IPS-18a (cell line): ENCODE measurements around the gene FNBP1L.

ENCODE experiments used
- H3K27ac ChIP-seq: one replicate; pipeline ENCODE4 v1.5.1; 2013; ENCODE audit warnings: low read length
- H3K27me3 ChIP-seq: one replicate; pipeline ENCODE4 v1.6.1; 2013; ENCODE audit warnings: mild to moderate bottlenecking, low read length; ENCODE audit not compliant: control insufficient read depth, insufficient read depth
- H3K36me3 ChIP-seq: one replicate; pipeline ENCODE4 v1.6.1; 2013; ENCODE audit warnings: low read depth, low read length; ENCODE audit not compliant: control insufficient read depth
- H3K4me1 ChIP-seq: one replicate; pipeline ENCODE4 v1.6.1; 2013; ENCODE audit warnings: low read depth, low read length; ENCODE audit not compliant: control insufficient read depth
- H3K4me3 ChIP-seq: one replicate; pipeline ENCODE4 v1.5.1; 2013; ENCODE audit warnings: low read length
- H3K9ac ChIP-seq: one replicate; pipeline ENCODE4 v1.6.1; 2013; ENCODE audit warnings: mild to moderate bottlenecking, low read length, moderate library complexity
- H3K9me3 ChIP-seq: one replicate; pipeline ENCODE4 v1.6.1; 2013; ENCODE audit warnings: low read depth, low read length; ENCODE audit not compliant: control insufficient read depth

The FNBP1L gene

DNA sequence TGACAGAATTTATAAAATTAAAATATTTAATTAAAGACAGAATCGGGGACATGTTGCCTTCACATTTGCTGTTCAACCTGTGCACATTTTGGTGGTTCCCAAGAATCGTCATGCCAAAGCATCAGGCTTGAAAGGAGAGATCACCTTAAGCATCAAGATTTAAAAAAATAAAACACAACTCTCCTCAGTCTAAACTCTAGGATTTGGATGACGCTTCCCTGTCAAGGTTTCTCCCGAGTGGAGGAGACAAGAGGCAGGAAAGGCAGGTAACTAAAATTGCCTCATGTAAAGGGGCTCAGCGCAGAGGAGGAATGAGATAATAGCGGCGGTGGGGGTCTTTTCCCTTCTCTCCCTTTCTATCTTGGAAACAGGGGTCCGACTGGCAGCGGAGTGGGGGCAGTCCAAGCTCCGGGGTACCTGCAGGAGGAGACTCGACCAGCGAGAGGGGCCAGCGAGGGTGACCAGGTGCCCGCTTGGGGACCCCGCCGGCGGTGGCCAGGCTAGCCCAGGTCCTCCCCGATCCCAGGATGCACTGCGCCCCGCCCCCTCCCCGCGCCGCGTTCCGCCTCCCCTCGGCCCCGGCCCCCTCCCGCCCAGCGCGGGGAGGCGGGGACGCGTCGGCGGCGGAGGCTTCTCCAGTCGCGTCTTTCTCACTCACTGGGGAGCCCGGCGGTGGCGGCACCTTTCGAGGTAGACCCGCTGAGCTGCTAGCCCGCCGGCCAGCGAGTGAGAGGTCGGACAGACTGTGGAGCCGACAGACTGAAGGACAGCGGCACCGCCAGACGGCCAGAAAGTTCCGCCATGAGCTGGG, at the start of gene FNBP1L:
TSS of gene FNBP1L (plus strand) at position 638 of the 811 bp plus-strand sequence. CDS start at position 802, 164 bp downstream.
- Histone ChIP-seq H3K27ac (peak within 1 kb of the TSS; percentile 60), H3K9ac (peak within 1 kb of the TSS; percentile 91), H3K4me1 (peaks cover 14% of the 10 kb centered on the region), H3K27me3 (no peaks in the 10 kb centered on the region), H3K4me3 (peak within 1 kb of the TSS; percentile 83), H3K9me3 (no peaks in the 10 kb centered on the region), H3K36me3 (no peaks in the 10 kb centered on the region)

- no peaks in the 10 kb centered on the region for H3K9me3 ChIP-seq
- H3K27ac ChIP-seq, result no peak overlapping the region
Observed at GRCh38 chr1:93399781-93400180, 48.1 kb upstream of the FNBP1L start.

GRCh38 chr1:93408203-93408602, 39.7 kb upstream of the FNBP1L start:
- H3K4me1 ChIP-seq, result peaks cover 24% of the 10 kb centered on the region
- no peak overlapping the region for H3K9ac ChIP-seq
- no peak overlapping the region for H3K4me3 ChIP-seq
- H3K36me3 ChIP-seq, result no peaks in the 10 kb centered on the region
- H3K27me3 ChIP-seq, result no peaks in the 10 kb centered on the region
- H3K9me3 ChIP-seq, result peaks cover 21% of the 10 kb centered on the region
- no peak overlapping the region for H3K27ac ChIP-seq

More at GRCh38 chr1:93399781-93400180, 48.1 kb upstream of the FNBP1L start:
- no peaks in the 10 kb centered on the region for H3K4me1 ChIP-seq
- no peaks in the 10 kb centered on the region for H3K27me3 ChIP-seq
- H3K9ac ChIP-seq, result no peak overlapping the region
- no peaks in the 10 kb centered on the region for H3K36me3 ChIP-seq
- H3K4me3 ChIP-seq, result no peak overlapping the region

- peaks cover 21% of the 10 kb centered on the region for H3K9me3 ChIP-seq
- H3K27ac ChIP-seq, result peak overlapping the region; percentile 26
- no peaks in the 10 kb centered on the region for H3K27me3 ChIP-seq
- H3K9ac ChIP-seq, result peak overlapping the region; percentile 7
- peak overlapping the region; percentile 30 for H3K4me3 ChIP-seq
- peaks cover 28% of the 10 kb centered on the region for H3K4me1 ChIP-seq
- H3K36me3 ChIP-seq, result no peaks in the 10 kb centered on the region
Observed at GRCh38 chr1:93411000-93411399, 36.9 kb upstream of the FNBP1L start.

DNA sequence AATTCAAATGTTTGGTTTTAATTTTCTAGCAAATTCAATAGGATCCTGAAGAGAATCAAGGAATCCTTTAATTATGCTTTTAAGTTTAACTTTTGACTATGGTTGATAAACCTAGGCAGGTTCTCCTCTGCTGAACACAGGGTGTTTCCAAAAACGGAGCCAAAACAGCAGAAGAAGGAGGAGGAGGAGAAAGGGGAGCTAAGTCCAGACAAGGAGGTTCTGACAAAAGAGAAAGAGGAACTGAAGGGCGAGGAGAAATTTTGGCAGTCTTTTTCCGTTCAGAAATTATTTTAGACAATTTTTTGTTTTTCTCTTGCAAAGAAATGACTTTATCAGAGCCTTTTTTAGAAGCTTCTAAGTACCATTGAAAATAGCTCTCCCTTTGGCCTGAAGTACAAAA, 33.2 kb upstream of the FNBP1L start:
- H3K9me3 ChIP-seq, result peaks cover 2% of the 10 kb centered on the region
- H3K27me3 ChIP-seq, result no peaks in the 10 kb centered on the region
- H3K4me1 ChIP-seq, result peaks cover 28% of the 10 kb centered on the region
- no peak overlapping the region for H3K4me3 ChIP-seq
- no peak overlapping the region for H3K9ac ChIP-seq
- no peak overlapping the region for H3K27ac ChIP-seq
- H3K36me3 ChIP-seq, result no peaks in the 10 kb centered on the region

- Histone ChIP-seq H3K27me3 (no peaks in the 10 kb centered on the region), H3K4me1 (peaks cover 28% of the 10 kb centered on the region), H3K27ac (no peak overlapping the region), H3K36me3 (no peaks in the 10 kb centered on the region), H3K9me3 (no peaks in the 10 kb centered on the region), H3K9ac (no peak overlapping the region), H3K4me3 (no peak overlapping the region)
Observed at GRCh38 chr1:93415296-93415695, 32.6 kb upstream of the FNBP1L start.

DNA sequence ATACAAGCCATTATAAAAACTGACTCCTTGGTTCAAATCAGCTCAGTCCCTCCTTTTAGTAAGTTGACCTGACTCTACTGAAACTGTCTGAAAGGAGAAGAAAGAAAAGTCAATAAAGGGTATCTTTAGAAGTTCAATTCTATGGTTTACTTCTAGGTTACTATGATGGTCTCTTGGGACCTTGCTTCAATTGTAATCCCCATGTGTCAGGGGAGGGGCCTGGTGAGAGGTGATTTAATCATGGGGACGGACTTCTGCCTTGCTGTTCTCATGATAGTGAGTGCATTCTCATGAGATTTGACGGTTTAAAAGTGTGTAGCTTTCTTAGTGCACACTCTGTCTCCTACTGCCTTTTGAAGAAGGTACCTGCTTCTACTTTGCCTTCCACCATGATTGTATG, 31.7 kb upstream of the FNBP1L start:
- Histone ChIP-seq H3K36me3 (no peaks in the 10 kb centered on the region), H3K4me3 (no peak overlapping the region), H3K27me3 (no peaks in the 10 kb centered on the region), H3K4me1 (peaks cover 20% of the 10 kb centered on the region), H3K27ac (no peak overlapping the region), H3K9ac (no peak overlapping the region), H3K9me3 (no peaks in the 10 kb centered on the region)

DNA sequence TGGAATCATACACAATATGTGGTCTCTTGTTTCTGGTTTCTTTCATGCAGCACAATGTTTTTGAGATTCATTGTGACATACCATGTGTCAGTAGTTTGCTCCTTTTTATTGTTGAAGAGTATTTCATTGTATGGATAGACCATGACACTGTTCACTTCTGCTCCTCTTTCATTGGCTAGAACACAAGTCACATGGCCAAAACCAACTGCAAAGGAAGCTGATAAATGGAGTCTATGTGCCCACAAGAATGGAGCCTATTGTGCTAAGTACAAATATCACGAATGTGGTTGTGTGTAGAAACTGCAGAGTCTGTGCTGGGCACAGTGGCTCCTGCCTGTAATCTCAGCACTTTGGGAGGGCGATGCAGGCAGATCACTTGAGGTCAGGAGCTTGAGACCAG, 28.6 kb upstream of the FNBP1L start:
- H3K9ac ChIP-seq, result no peak overlapping the region
- no peaks in the 10 kb centered on the region for H3K27me3 ChIP-seq
- H3K4me1 ChIP-seq, result no peaks in the 10 kb centered on the region
- H3K9me3 ChIP-seq, result no peaks in the 10 kb centered on the region
- no peak overlapping the region for H3K4me3 ChIP-seq
- H3K27ac ChIP-seq, result no peak overlapping the region
- H3K36me3 ChIP-seq, result no peaks in the 10 kb centered on the region

- Histone ChIP-seq H3K9ac (no peak overlapping the region), H3K36me3 (no peaks in the 10 kb centered on the region), H3K27me3 (no peaks in the 10 kb centered on the region), H3K27ac (no peak overlapping the region), H3K4me3 (no peak overlapping the region), H3K4me1 (no peaks in the 10 kb centered on the region), H3K9me3 (no peaks in the 10 kb centered on the region)
Observed at GRCh38 chr1:93420400-93420799, 27.5 kb upstream of the FNBP1L start.

DNA sequence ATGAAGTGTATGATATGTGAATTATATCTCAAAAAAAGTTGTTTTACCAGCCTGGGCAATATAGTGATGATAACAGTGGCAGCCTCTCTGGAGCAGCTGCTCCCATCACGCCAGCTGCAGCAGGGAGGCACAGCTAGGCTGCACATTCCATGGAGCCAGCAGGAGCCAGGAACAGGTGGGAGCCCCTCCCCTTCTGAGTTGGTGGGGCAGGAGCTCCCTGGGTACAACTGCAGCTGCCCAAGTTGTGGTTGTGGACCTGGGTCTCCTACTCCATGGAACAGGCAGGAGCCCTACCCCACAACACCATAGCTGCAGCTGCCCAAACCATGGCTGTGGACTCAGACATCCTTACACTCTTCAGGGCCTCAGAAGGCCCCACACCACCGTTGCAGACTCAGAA, 21.7 kb upstream of the FNBP1L start:
- no peak overlapping the region for H3K4me3 ChIP-seq
- no peaks in the 10 kb centered on the region for H3K4me1 ChIP-seq
- no peak overlapping the region for H3K27ac ChIP-seq
- H3K9me3 ChIP-seq, result no peaks in the 10 kb centered on the region
- H3K9ac ChIP-seq, result no peak overlapping the region
- no peaks in the 10 kb centered on the region for H3K27me3 ChIP-seq
- H3K36me3 ChIP-seq, result no peaks in the 10 kb centered on the region

GRCh38 chr1:93427656-93428055, 20.3 kb upstream of the FNBP1L start:
- Histone ChIP-seq H3K4me1 (no peaks in the 10 kb centered on the region), H3K9ac (no peak overlapping the region), H3K9me3 (no peaks in the 10 kb centered on the region), H3K4me3 (no peak overlapping the region), H3K27me3 (no peaks in the 10 kb centered on the region), H3K27ac (no peak overlapping the region), H3K36me3 (no peaks in the 10 kb centered on the region)

DNA sequence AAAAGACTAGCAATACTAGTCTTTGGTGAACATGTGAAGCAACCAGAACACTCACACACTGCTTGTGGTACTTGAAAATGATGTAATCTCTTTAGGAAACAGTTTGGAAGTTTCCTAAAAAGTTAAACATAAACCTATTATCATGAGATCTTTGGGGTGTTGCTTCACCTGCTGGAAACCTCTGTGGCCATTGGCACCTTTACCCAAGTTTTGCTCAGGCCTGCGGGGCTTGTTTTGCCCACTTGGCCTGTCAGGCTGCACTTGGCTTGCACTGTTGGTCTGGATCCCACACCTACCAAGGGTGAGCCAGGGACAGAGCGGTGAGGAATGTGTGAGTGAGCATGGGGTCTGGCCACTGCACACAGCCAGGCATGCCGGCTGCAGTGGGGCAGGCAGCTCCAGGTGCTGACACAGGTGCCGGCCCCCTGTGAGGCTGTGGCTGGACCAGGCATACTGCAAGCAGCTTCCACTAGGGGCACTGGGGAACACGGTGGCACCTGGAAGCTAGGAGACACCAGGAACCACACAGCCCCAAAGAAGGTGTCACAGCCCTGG, 14.4 kb upstream of the FNBP1L start:
- Histone ChIP-seq H3K27ac (no peak overlapping the region), H3K4me1 (no peaks in the 10 kb centered on the region), H3K4me3 (no peak overlapping the region), H3K27me3 (no peaks in the 10 kb centered on the region), H3K9me3 (peaks cover 4% of the 10 kb centered on the region), H3K9ac (no peak overlapping the region), H3K36me3 (no peaks in the 10 kb centered on the region)
